Gastroesophageal sphincter (tissue), 4 donors: ENCODE results near the gene AGBL4. TPM values are rescaled to one million over a fixed set of nuclear protein-coding genes. Genes with fewer than 3 reads are reported as not detected.

Experiments
- ATAC-seq: fragments of 150-250 bp; one replicate; pipeline ENCODE4 v1.9.1; 2016; ENCODE audit warnings: mild to moderate bottlenecking, moderate library complexity
- H3K27ac ChIP-seq, 4 donors: fragments of 200-600 bp; sonication (generic) in 3 of 4; 1 replicate in 3 of 4; 2 replicates in 1 of 4; pipeline ENCODE4 v1.5.1; 2016 to 2019
- H3K27me3 ChIP-seq: fragments of 200-600 bp; sonication (generic); one replicate; pipeline ENCODE4 v1.5.1; 2019
- H3K36me3 ChIP-seq, 2 donors: fragments of 200-600 bp; sonication (generic); one replicate each; pipeline ENCODE4 v1.5.1; 2019; ENCODE audit warnings: control low read depth in 1 of 2
- H3K4me1 ChIP-seq, 3 donors: fragments of 200-600 bp; sonication (generic); 1 replicate in 2 of 3; 2 replicates in 1 of 3; pipeline ENCODE4 v1.5.1; 2016 to 2019; ENCODE audit warnings: control low read depth in 2 of 3
- H3K4me3 ChIP-seq, 2 donors: fragments of 200-600 bp; sonication (generic); one replicate each; pipeline ENCODE4 v1.5.1; 2019; ENCODE audit warnings: mild to moderate bottlenecking in 1 of 2, moderate library complexity in 1 of 2
- H3K9me3 ChIP-seq, 3 donors: fragments of 200-600 bp; sonication (generic); one replicate each; pipeline ENCODE4 v1.5.1; 2017 to 2019; ENCODE audit warnings: control low read depth in 2 of 3
- CTCF ChIP-seq, 4 experiments: fragments of 200-600 bp in 2 of 4; fragments of 450-650 bp in 2 of 4; sonication (generic) in 1 of 4; IDR thresholded peaks; one replicate each; pipeline ENCODE4 v1.5.1; 2017 to 2019; ENCODE audit warnings: antibody characterized with exemption in 4 of 4, mild to moderate bottlenecking in 2 of 4, moderate library complexity in 2 of 4
- EP300 ChIP-seq: sonication (generic); formaldehyde crosslinking; IDR thresholded peaks from one replicate; pipeline ENCODE4 v1.6.1; 2017; ENCODE audit warnings: antibody characterized with exemption, mild to moderate bottlenecking
- POLR2A ChIP-seq, 2 donors: fragments of 450-650 bp; IDR thresholded peaks; one replicate each; pipeline ENCODE4 v1.6.1; 2017; ENCODE audit warnings: antibody characterized with exemption in 2 of 2, mild to moderate bottlenecking in 2 of 2, moderate library complexity in 1 of 2
- POLR2AphosphoS5 ChIP-seq: sonication (generic); formaldehyde crosslinking; IDR thresholded peaks from one replicate; pipeline ENCODE4 v1.6.1; 2017; ENCODE audit warnings: antibody characterized with exemption
- WGBS, 2 donors: methylation state at CpG; one replicate each; pipeline ENCODE4 v1.1.5; 2018; ENCODE audit warnings: low coverage in 1 of 2; 5-methylcytosine and 5-hydroxymethylcytosine counted together
- total RNA-seq, 4 donors: library from RNA; depleted of rRNA; stranded (reverse); fragments of >200 nt; gene quantifications; one replicate each; pipeline ENCODE4 v1.1.0, GENCODE V29; 2016

The AGBL4 gene
- total RNA-seq, 4 donors from 2014 or later: 1.6 TPM; not detected in 3

GRCh38 chr1:48760857-48761256, 1262.9 kb downstream of the AGBL4 start:
- ATAC-seq: no peak
- 63 to 74% methylated on average over 4 to 5 of the region's 7 CpGs for WGBS, 2 donors
- no peak overlapping the region for H3K27ac ChIP-seq
- no peak overlapping the region for H3K4me3 ChIP-seq
- no peaks in the 10 kb centered on the region for H3K9me3 ChIP-seq
- TF ChIP-seq CTCF (IDR thresholded peaks at IDR 0.05) (no peak), POLR2A (IDR thresholded peaks at IDR 0.05) (no peak), POLR2AphosphoS5 (no peak), EP300 (no peak)
- H3K27me3 ChIP-seq: no peaks in the 10 kb centered on the region
- H3K4me1 ChIP-seq: peaks cover 0 to 9% (median 0%) of the 10 kb centered on the region in 3 donors
- H3K36me3 ChIP-seq: peaks cover 0 to 52% of the 10 kb centered on the region in 2 donors

- 89% methylated on average over 7 of the region's 18 CpGs; no CpG with 5 or more reads in 1 of the 2 donors for WGBS, 2 donors
- Histone ChIP-seq H3K9me3 (no peaks in the 10 kb centered on the region), H3K4me1 (peaks cover 0 to 9% (median 0%) of the 10 kb centered on the region in 3 donors), H3K27me3 (no peaks in the 10 kb centered on the region), H3K36me3 (peaks cover 0 to 70% of the 10 kb centered on the region in 2 donors), H3K4me3 (no peak overlapping the region), H3K27ac (no peak overlapping the region)
- no peak for ATAC-seq
- TF ChIP-seq POLR2A (IDR thresholded peaks at IDR 0.05) (no peak), POLR2AphosphoS5 (no peak), EP300 (no peak), CTCF (IDR thresholded peaks at IDR 0.05) (no peak)
Measured at GRCh38 chr1:48758976-48759375, 1264.8 kb downstream of the AGBL4 start.

GRCh38 chr1:48757363-48757762, 1266.4 kb downstream of the AGBL4 start:
- H3K36me3 ChIP-seq: peaks cover 0 to 86% of the 10 kb centered on the region in 2 donors
- H3K9me3 ChIP-seq: no peaks in the 10 kb centered on the region
- no peak for ATAC-seq
- H3K27me3 ChIP-seq: no peaks in the 10 kb centered on the region
- no peak for TF ChIP-seq CTCF (IDR thresholded peaks at IDR 0.05)
- TF ChIP-seq POLR2A (IDR thresholded peaks at IDR 0.05): no peak
- TF ChIP-seq POLR2AphosphoS5: no peak
- no peak for TF ChIP-seq EP300
- WGBS, 2 donors: 95% methylated on average over 2 of the region's 2 CpGs; no CpG with 5 or more reads in 1 of the 2 donors
- H3K4me3 ChIP-seq: no peak overlapping the region
- H3K27ac ChIP-seq: no peak overlapping the region
- H3K4me1 ChIP-seq: peaks cover 0 to 9% (median 0%) of the 10 kb centered on the region in 3 donors

GRCh38 chr1:48756683-48757316, 1267.0 kb downstream of the AGBL4 start:
- no peaks in the 10 kb centered on the region for H3K9me3 ChIP-seq
- TF ChIP-seq EP300 (no peak), CTCF (IDR thresholded peaks at IDR 0.05) (no peak), POLR2AphosphoS5 (no peak), POLR2A (IDR thresholded peaks at IDR 0.05) (no peak)
- H3K36me3 ChIP-seq: peaks cover 0 to 90% of the 10 kb centered on the region in 2 donors
- WGBS, 2 donors: 100% methylated on average over 1 of the region's 1 CpG
- H3K27ac ChIP-seq: no peak overlapping the region
- H3K27me3 ChIP-seq: no peaks in the 10 kb centered on the region
- H3K4me1 ChIP-seq: peaks cover 0 to 9% (median 0%) of the 10 kb centered on the region in 3 donors
- ATAC-seq: no peak
- H3K4me3 ChIP-seq: no peak overlapping the region

GRCh38 chr1:48753293-48753692, 1270.5 kb downstream of the AGBL4 start:
- no peak overlapping the region for H3K27ac ChIP-seq
- H3K27me3 ChIP-seq: no peaks in the 10 kb centered on the region
- no peak for TF ChIP-seq POLR2A (IDR thresholded peaks at IDR 0.05)
- no peak for TF ChIP-seq POLR2AphosphoS5
- TF ChIP-seq CTCF (IDR thresholded peaks at IDR 0.05): no peak
- no peak for TF ChIP-seq EP300
- no peaks in the 10 kb centered on the region for H3K4me1 ChIP-seq
- 57 to 71% methylated on average over 1 of the region's 1 CpG for WGBS, 2 donors
- ATAC-seq: no peak
- H3K36me3 ChIP-seq: peaks cover 0 to 93% of the 10 kb centered on the region in 2 donors
- no peaks in the 10 kb centered on the region for H3K9me3 ChIP-seq
- H3K4me3 ChIP-seq: no peak overlapping the region
